Midbrain (tissue), 1 donor: Measurements from ENCODE around the gene MBD4.

Source experiments
- DNase-seq: peaks from one replicate; lab custom pipeline; 2025; lab: John Stamatoyannopoulos, UW

The MBD4 gene

DNA sequence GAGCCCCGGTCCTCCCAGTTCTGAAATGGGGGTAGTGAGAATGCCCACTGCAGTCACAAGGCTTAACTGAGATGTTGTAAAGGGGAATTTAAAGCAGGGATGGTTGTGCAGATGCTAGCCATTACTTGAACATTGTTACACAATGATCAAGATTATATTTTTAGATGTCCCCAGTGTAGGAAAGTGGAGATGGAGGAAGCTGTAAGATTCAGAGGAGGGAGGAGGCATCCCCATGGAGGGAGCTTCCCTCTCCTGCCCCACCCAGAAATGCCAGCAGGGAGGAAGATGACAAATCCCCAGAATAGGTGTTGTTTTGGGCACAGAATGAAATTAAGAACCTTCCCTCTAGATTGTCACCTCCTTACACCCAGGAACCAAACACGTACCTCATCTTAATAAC lies 57.4 kb downstream of the MBD4 start:
- no peak for DNase-seq
